NCI-H1417 treated with DMSO at 0.1 percent for 48 hours (cell line): Measurements from ENCODE around the gene TMEM242.

Source experiments
- DNase-seq: peaks from one replicate; lab custom pipeline; 2025; lab: John Stamatoyannopoulos, UW

TMEM242 gene

DNA sequence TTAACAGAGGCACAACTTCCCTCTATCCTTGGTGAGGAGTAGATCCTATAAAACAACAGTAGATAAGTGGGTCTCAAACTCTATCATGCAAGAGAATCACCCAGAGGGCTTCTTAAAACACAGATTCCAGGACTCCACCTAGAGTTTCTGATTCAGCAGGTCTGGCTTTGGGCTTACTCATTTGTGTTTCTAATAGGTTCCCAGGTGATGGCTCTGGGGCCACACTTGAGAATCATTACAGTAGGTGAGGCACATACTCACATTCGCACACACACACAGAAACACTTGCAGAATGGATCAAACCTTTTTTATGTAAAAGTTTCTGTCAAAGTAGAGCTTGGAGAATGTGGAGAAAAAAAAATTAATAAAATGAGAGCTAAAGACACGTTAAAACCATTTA is 52.4 kb downstream of the TMEM242 start:
- DNase-seq, result no peak

DNA sequence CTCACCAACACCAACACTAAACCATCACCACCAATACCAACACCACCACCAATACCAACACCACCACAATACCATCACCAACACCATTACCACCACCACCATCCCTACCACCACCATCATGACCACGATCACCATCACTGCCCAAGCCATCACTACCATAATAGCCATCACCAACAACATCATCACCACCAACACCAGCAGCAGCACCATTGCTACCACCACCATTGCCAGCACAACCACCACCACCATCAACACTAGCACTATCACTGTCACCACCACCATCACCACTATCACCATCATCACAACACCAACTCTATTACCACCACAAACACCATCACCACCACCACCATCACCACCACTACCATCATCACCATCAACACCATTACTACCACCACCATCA is 53.0 kb downstream of the TMEM242 start:
- DNase-seq, result no peak

DNA sequence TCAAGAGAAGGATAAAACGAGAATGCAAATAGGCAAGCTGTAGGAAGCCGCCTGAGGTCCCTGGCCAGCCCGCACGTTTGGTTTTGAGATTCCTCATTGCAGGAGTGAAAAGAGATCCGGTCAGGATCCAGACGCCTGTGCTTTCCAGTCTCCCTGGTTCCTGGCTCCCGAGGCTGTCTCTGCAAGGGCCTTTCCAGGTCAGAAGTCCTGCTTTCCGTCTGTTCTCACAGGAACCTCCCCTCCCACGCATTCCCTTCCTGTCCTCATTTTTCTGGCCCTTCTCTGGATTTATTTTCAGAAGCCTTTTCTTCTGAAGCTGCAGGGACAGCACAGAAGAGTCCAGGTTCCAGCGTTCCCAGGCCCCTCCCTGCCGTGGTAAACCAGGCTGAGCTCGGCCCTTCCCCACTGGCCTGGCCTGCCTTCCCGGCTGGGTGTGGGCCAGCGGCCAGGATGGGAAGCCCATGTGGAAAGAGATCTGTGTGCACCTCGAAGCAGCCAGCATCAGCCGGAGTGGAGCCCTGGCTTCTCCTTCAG is 54.0 kb downstream of the TMEM242 start:
- no peak for DNase-seq

DNA sequence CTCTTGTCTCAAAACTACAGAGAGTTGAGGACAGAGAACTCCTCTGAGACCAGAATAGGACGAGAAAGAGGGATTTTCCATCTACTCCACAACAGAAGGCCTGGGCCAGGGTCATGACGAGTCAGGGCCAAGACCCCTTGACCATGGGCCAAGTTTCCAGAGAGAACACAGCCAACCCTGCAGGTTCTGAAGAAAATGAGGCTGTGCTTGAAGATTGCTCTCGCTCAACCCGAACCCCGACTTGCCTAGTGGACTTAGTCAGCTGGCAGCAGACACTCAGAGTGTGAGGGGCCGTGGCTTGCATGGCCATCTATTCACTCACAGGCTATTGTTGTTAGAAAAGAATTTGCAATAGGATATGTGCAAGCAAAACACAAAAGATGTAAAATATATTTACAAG is 54.5 kb downstream of the TMEM242 start:
- DNase-seq, result no peak

DNA sequence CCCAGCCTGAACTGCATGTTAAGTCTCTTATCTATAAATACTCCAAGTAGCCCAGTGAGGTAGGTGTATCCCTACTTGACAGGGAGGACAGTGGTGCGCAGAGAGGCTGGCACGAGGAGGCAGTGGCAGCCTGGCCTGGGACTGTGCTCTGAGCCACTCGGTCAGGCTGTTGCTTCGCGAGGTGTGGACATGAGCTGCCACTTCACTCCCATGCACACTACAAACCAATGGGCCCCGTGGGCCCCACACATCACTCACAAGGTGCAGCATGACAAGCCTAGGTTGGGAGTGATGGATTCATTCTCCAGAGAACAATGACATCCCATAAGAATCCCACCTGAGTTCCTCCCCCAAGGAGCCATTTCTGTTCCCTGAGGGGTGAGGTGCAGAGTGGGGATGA is 54.9 kb downstream of the TMEM242 start:
- DNase-seq, result no peak

DNA sequence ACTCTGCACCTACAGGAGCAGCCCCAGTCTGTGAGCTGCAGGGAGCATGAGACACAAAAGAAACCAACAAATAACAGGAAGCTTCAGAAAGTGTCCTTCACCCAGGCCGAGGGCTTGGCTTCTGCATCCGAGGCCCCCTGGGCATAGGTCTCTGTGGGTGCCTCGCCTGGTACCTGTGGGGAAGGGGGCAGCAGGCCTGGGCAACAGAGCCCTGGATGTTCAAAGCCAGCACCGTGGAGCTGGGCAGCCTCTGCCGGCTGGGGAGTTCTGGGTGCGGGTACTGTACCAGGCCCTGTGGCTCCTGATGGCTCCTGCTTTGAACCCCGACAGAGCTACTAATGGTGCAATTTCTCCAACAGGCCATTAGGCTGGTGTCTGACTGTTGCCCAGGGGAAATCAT is 55.7 kb downstream of the TMEM242 start:
- no peak for DNase-seq

DNA sequence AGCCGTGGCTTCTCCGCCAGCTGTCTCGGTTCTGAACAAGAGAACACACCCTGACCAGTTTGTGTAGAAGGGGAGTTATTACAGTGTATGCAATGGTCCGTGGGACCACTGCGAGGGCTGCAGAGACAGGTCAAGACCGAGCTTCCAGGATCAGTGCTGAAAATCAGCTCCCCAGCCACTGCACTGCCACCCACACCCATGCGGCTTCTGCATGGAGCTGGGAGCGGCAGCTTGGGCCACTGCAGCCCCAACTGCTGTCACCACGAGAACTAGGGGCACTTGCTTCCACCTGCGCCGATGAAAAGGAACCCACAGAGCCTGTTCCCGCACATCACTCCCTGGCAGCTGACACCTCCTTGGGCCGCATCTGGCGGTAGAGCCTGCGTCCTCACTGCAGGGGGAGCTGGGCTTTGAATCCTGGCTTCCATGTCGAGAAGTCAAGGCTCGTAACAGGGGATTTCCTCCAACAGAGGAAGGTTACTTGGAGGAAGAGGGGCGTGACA is 56.2 kb downstream of the TMEM242 start:
- no peak for DNase-seq

DNA sequence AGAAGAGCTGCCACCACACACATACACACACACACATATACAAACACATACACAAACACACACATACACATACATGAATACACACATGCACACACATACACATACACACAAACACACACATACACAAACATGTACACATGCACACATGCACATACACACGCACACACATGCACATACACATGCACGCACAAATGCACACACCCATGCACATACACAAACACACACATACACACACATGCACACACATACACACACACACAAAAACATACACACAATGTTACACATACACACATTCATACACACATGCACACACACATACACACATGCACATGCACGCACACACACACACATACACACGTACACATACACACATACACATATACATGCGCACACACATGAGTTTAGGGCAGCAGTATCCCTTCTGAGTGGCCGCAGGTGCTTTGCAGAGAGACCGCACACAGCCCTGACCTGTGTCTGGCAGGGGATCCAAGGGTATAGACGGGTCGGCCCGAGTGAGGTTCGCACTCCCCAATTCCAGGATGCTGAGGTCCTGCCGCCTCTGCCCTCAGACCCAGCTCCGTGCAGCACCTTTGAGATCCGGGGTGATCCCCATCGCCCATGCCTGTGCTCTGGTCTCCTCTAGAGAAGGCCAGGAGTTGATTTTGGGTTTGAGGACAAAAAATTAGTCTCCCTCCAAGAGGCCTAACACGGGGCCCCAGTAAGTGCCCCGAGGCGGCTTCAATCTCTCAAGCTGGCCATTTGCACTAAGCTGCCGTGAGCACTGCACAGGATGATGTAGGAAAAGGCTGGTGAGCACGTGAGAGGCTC is 56.8 kb downstream of the TMEM242 start:
- no peak for DNase-seq

DNA sequence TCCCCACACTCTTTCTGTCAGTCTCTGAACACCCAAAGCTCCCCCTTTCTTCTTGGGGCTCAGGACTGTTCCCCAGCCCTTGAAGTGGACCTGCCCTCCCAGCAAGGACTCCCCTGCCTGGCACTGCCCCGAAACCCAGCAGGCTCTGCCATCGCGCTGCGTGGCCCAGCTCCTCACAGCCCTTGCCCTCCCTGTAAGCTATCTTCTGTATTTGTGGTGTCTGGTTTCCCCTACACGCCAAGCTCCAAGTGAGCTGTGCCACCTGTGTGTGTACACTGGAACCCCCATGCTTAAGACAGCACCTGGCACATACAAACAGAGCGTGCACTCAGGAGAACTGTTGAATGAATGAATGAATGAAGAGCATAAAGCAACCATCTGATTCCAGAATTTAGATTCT is 57.7 kb downstream of the TMEM242 start:
- DNase-seq, result no peak

DNA sequence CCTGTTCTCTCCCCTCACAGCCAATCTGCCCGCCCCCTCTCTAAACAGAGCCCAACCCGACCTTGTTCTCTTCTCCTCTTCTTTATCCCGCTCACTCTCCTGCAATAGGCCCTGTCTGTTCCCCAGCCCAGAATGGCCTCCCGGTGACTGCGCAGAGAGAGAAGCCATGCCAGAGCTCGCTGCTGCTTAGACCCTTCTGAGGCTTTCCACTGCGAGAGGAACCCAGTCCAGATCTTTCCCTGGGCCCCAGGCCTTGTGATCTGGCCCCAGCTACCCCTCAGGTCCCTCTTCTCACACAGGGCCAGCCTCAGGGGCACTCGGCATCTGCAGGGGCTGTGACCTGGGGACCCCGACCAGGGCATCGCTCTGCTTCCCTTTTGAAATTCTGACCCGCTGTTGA is 58.1 kb downstream of the TMEM242 start:
- DNase-seq, result no peak

DNA sequence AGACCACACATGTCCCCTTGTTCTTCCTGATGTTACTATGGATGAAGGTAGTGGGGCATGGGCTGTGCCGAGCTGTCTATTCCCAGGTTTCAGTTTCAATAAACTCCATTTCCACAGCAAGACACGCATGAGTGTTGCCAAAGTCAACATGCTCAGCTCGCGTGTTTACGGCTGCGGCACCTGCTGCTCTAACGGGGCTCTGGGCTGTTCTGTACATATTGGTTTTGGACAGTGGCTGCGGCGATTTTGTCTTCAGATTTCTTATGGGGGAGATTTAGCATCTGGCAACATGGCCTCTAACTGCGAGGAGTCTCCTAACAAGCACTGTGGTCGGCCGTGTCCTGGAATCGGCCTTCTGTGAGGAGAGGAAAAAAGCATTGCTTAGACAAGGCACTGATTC is 58.6 kb downstream of the TMEM242 start:
- no peak for DNase-seq

DNA sequence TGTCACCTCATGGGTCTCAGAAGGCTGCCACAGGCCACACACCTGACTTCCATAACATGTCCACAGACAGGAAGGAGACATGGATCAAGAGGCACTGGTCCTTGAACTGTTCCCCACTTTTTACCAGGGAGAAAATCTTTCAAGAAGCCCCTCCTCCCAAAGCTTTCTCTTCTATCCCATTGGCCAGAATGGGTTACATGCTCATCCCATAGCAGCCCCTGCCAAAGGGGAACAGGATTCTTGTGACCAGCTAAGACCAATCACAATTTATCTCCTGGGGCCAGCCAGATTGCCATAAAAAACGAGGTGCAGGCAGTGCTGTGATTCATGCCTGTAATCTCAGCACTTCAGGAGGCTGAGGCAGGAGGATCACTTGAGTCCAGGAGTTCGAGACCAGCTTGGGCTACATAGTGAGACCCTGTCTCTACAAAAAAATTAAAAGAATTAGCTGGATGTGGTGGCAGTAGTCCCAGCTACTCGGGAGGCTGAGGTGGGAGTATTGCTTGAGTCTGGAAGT is 59.4 kb downstream of the TMEM242 start:
- no peak for DNase-seq

DNA sequence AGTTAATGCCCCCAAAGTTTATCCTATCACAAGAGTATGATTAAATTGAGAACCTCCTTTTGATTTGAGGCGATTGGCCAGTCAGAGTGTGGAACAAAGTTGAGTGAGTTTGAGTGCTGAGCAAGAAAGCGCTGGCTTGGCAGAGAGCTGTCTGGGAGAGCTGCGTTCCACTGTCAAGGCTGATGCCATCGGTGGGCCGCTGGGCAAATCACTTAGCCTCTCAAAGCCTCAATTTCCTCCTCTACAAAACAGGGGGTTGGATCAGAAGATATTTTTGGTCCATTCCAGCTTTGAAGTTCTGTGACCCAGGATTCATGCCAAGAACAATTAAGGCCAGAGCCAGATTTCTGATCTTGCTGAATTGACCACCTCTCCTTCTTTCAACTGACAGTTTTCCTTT is 60.2 kb downstream of the TMEM242 start:
- DNase-seq, result no peak

DNA sequence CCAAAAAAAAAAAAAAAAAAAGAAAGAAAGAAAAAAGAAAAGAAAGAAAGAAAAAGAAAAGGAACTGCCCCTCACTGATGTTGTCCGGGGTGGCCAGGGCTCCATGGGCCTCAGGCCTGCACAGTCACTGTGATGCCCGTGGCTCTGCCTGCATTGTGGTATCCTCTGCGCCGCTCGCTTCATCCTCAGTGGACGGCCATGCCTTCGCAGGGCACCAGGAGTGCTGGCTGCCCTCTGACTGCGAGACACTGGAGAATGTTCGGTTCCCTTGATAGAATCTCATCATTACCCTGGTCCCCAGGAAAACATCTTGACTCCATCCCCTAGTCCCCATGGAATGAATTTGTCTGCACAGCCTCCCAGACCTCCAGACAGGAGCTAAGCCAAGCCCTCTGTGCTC is 61.7 kb downstream of the TMEM242 start:
- no peak for DNase-seq

DNA sequence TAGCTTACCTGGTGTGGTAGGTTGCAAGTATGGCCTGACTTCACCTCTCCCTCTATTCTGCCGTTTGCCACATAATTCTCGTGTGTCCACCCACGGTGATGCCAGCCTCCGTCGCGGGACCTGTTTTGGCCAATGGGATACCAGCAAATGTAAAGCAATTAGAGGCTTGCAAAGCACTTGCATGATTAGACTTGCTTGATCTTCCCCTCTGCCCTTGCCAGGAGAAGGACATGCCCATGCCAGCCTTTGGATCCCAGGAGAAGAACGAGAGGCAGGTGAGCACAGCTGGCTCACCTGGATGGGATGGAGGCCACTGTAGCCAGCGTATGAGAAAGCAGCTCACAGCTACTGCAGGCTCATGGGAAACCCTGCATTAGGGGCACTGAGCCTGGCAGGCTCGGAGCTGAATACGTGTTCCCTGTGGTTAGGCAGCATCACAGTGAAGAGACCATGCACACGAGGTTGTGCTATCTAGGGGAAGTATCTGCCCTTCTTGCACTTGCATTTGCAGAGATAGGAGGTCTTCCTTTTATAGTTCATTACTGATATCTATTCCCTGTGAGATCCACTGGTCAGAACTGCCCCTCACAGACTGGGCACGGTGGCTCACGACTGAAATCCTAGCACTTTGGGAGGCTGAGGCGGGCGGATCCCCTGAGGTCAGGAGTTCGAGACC is 62.4 kb downstream of the TMEM242 start:
- DNase-seq, result no peak

DNA sequence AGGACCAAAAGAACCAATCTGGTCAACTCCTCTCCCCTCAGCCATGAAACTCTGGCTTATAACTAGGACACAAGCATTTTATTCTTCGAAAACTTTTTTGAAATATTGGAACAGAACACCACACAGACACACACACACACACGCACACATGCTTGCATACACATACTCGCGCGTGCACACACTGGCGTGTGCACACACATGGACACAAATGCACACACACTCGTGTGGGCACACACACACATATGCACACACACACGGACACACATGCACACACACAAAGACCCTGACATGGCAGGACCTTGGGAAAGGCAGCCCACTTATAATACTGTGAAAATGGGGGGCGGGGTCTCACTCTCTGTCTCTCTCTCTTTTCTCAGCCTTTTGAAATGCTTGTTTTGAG is 63.9 kb downstream of the TMEM242 start:
- DNase-seq, result no peak

DNA sequence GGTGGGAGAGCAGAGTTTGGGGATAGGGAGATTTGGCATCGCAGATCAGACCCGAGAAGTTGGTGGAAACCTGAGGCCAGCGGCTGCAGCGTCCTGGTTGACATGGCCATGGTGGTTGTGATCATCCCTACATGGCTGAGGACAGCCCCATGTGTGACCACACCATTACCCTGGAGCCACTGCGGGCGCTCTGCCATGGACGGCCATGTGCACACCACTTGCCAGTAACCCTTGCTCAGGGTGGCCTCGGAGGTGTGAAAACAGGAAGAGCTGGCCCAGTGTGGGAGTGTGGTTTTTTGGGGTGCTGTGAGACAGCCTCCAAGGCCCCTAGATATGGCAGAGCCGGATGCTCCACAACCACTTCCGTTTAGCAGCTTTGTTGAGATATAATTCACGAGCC is 64.4 kb downstream of the TMEM242 start:
- DNase-seq, result no peak

DNA sequence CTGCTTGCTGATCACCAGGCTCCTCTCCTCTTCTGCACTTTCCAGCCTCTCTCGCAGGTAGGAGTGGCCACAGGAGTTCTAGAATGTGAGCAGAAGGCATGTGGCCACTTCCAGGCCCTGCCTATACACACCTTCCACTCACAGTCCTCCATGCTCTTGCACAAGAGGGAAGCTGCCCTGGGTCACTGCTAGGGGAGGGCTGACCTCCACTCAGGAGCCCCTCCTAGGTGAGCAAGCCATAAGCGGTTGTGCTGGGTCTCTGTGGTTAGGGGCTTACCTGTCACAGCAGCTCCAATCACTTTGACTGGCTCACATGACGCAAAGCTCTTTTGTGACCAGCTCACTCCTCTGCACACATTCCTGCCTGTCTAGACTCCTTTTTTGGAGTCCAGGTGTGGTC is 68.2 kb downstream of the TMEM242 start:
- DNase-seq, result no peak

DNA sequence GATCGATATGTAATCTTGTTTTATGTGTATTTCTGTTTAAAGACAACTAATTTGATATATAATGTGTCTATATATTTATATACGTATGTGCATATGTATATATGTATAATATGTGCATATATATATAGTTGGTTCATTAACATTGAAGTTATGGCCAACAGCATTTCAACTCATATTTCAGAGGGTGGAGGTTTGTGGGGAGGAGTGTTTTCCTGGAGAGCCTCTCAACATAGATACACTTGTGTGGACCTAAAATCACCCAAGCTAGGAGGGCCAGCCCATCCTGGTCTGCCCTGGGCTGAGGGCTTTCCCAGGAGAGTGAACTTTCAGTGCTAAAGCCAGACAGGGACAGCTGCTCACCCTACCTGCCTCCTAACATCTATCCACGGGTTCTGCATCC is 68.8 kb downstream of the TMEM242 start:
- DNase-seq, result no peak

DNA sequence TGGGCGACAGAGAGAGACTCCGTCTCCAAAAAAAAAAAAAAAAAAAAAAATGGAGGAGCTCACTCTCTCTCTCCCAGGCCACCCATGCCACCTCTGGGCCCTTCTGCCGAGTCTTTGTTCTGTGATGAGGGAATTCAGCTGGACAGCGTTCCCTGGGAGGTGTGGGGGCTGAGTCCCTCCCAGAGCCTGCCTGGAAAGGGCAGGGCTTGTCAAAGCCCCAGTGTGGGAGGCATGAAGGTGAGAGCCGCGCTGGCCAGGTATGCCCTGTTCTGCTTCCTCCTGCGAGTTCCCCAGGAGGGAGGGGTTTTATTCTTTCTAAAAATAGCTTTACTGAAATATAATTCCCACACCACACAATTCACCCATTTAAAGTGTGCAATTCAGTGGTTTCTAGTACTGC is 69.6 kb downstream of the TMEM242 start:
- no peak for DNase-seq

DNA sequence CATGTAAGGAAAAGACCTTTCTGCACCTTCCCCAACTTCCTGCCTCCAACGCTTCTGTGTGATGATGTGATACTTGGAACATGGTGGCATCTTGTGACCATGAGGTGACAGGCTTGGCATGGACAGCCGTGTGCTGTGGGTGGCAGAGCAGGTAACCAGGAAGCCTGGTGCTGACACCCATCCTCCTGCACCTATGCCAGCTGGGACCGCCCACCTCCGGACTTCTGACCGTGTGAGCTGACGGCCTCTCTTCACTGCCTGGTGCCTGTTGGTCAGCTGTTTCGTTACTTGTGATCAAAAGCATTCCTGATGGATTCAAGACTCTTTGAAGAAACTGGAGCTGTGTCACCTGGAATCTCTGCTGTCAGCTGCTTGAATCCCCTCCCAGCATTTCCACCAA is 70.3 kb downstream of the TMEM242 start:
- DNase-seq, result no peak

DNA sequence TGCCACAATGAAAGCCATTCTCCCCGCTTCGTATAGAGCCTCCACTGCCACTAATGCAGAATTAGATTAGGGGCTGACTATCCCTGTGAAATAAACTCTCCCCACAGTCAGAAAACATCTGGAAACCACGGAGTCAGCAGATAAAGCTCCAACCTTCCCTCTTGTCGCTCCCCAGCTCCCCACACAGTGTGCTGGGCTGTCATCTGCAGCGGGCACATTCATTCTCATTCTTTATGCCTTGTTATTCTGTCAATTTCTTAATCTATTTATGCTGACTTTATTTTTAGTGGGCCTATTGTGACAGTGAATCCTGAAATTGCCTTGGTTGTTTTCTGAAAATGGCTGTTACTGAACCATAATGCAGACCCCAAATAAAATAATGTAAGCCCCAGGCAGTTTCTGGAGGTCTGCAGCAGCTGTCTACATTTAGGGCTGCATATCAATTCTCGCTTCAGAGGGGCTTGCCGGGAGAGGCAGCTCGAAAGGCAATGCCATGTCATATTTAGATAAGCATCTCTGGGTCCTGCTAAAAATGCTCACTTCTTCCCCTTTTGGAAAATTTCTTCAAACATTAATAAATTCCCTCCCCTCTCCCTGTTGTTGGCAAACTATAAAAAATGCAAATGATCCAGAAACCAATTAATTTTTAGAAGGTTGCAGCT is 71.6 kb downstream of the TMEM242 start:
- no peak for DNase-seq

DNA sequence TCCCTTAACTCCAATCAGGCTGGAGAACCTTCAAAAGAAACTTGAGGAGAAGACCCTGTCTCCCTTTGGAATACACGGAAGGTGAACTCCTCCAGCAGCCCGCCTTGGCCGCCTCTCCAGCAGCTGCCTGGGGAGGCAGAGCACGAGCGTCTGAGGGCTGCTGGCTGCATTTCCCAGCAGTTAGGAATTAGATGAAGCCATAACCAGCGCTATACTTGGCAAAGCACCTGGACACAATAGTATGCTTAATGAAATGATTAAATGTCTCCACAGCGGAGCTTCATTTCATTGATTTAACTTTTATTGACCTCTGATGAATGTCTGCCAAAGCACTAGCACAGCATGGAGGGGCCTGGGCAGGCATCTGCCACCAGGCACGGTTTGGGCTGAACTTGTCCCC is 73.5 kb downstream of the TMEM242 start:
- DNase-seq, result no peak
